PC-3 (cell line): ENCODE results near the gene NR5A2.

Source experiments
- EZH2 ChIP-seq: fragments of 300-600 bp; sonication (generic); IDR thresholded peaks from one replicate; pipeline ENCODE4 v1.6.1; 2017; ENCODE audit warnings: antibody characterized with exemption, mild to moderate bottlenecking, low read length; ENCODE audit not compliant: unreplicated experiment
- EZH2phosphoT487 ChIP-seq: fragments of 300-600 bp; sonication (generic); IDR thresholded peaks from 2 replicates; pipeline ENCODE4 v1.6.1; 2018; ENCODE audit warnings: mild to moderate bottlenecking, antibody characterized with exemption, low read length, borderline replicate concordance
- TF ChIP-seq, protein P1 (sequence below): fragments of 300-600 bp; sonication (generic); conservative IDR thresholded peaks from 2 replicates; pipeline ENCODE4 v1.5.1; 2017; ENCODE audit warnings: antibody characterized with exemption, low read depth, mild to moderate bottlenecking, low read length

DNA sequence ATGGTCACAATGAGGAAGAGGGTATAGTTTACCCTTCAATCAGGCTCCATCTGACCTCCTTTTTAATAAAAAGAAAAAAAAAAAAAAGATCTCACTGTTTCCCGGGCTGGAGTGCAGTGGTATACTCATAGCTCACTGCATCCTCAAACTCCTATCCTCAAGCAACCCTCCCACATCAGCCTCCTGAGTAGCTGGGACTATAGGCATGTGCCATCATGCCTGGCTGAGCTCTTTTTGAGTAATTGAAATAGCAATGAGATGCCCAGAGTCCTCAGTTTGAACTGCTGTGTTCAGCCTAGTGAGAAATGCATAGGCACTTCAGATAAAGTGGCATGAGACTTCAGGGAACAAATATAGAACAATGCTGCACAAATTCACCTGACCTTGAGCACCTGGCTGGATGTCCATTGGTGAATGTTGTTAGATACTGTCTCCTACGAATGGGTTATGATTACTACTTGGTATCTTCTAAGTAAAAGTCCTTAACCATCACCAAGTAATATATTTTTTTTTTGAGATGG is 67.6 kb downstream of the NR5A2 start:
- TF ChIP-seq, protein P1, sequence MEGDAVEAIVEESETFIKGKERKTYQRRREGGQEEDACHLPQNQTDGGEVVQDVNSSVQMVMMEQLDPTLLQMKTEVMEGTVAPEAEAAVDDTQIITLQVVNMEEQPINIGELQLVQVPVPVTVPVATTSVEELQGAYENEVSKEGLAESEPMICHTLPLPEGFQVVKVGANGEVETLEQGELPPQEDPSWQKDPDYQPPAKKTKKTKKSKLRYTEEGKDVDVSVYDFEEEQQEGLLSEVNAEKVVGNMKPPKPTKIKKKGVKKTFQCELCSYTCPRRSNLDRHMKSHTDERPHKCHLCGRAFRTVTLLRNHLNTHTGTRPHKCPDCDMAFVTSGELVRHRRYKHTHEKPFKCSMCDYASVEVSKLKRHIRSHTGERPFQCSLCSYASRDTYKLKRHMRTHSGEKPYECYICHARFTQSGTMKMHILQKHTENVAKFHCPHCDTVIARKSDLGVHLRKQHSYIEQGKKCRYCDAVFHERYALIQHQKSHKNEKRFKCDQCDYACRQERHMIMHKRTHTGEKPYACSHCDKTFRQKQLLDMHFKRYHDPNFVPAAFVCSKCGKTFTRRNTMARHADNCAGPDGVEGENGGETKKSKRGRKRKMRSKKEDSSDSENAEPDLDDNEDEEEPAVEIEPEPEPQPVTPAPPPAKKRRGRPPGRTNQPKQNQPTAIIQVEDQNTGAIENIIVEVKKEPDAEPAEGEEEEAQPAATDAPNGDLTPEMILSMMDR = no peak
- TF ChIP-seq EZH2 (no peak), EZH2phosphoT487 (no peak)
